ENCODE results near the gene ESRRA. TPM values are rescaled to one million over a fixed set of nuclear protein-coding genes. Genes with fewer than 3 reads are reported as not detected.

Gene ESRRA
- polyA plus RNA-seq, 1 donor (not counting 4 experiments of a cell fraction or from before 2014, with no cell fraction given), result 20.8 TPM

GRCh38 chr11:64290352-64291261 is 14.7 kb upstream of the ESRRA start:
- DNase-seq (ENCODE audit: low read depth, low spot score) (no peak), FAIRE-seq (peak; percentile 34)
- Histone ChIP-seq H3K4me1 (ENCODE audit: control insufficient read depth, extremely low read depth, insufficient read depth, low read length) (peaks cover 10% of the 10 kb centered on the region), H3K27me3 (ENCODE audit: control insufficient read depth, extremely low read depth, insufficient read depth, low read length) (peaks cover 34% of the 10 kb centered on the region), H3K9me3 (ENCODE audit: control insufficient read depth, low read depth, low read length) (no peaks in the 10 kb centered on the region), H3K4me2 (ENCODE audit: control insufficient read depth, extremely low read depth, insufficient read depth, low read depth, low read length) (no peak overlapping the region), H2AFZ (ENCODE audit: control insufficient read depth, low read length) (no peak overlapping the region), H3K9me1 (ENCODE audit: control insufficient read depth, extremely low read depth, insufficient read depth, low read length) (no peaks in the 10 kb centered on the region), H3K9ac (ENCODE audit: control insufficient read depth, extremely low read depth, insufficient read depth, low read length) (no peak overlapping the region), H3K27ac (ENCODE audit: control insufficient read depth, insufficient read depth, low read length) (no peak overlapping the region), H4K20me1 (ENCODE audit: control insufficient read depth, extremely low read depth, insufficient read depth, low read length) (no peaks in the 10 kb centered on the region), H3K4me3 (ENCODE audit: control insufficient read depth in 2 of 3, extremely low read depth in 1 of 3, insufficient read depth in 2 of 3, low read depth in 1 of 3, low read length in 3 of 3) (no peak overlapping the region), H3K79me2 (ENCODE audit: control insufficient read depth, insufficient read depth, low read length) (no peaks in the 10 kb centered on the region), H3K36me3 (ENCODE audit: control insufficient read depth in 2 of 2, extremely low read depth in 1 of 2, insufficient read depth in 2 of 2, low read length in 2 of 2) (peaks cover 0 to 4% of the 10 kb centered on the region in 2 experiments)
- TF ChIP-seq EZH2 (IDR thresholded peaks at IDR 0.05; ENCODE audit: low read length), result peak; percentile 32
- TF ChIP-seq, protein P1, sequence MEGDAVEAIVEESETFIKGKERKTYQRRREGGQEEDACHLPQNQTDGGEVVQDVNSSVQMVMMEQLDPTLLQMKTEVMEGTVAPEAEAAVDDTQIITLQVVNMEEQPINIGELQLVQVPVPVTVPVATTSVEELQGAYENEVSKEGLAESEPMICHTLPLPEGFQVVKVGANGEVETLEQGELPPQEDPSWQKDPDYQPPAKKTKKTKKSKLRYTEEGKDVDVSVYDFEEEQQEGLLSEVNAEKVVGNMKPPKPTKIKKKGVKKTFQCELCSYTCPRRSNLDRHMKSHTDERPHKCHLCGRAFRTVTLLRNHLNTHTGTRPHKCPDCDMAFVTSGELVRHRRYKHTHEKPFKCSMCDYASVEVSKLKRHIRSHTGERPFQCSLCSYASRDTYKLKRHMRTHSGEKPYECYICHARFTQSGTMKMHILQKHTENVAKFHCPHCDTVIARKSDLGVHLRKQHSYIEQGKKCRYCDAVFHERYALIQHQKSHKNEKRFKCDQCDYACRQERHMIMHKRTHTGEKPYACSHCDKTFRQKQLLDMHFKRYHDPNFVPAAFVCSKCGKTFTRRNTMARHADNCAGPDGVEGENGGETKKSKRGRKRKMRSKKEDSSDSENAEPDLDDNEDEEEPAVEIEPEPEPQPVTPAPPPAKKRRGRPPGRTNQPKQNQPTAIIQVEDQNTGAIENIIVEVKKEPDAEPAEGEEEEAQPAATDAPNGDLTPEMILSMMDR (optimal IDR thresholded peaks at IDR 0.05 in 1 of 3, IDR thresholded peaks at IDR 0.05 in 1 of 3, conservative IDR thresholded peaks at IDR 0.05 in 1 of 3; ENCODE audit: extremely low read depth in 1 of 3, insufficient read depth in 2 of 3, low read length in 3 of 3), result no peak
- dilution Hi-C loops (cut with MboI; ENCODE audit: extremely low pct_ligation_motif_present, low sequenced_read_pairs), result no loop called here

GRCh38 chr11:64291262-64291751 is 14.0 kb upstream of the ESRRA start, which contains the start of gene KCNK4:
KCNK4 (plus strand) TSS chr11:64291302; CDS start chr11:64293019, 1,717 bp downstream.
- Histone ChIP-seq H3K27ac (ENCODE audit: control insufficient read depth, insufficient read depth, low read length) (no peak within 1 kb of the TSS), H3K9ac (ENCODE audit: control insufficient read depth, extremely low read depth, insufficient read depth, low read length) (no peak within 1 kb of the TSS), H3K4me3 (ENCODE audit: control insufficient read depth in 2 of 3, extremely low read depth in 1 of 3, insufficient read depth in 2 of 3, low read depth in 1 of 3, low read length in 3 of 3) (peak within 1 kb of the TSS; percentile 8 to 34 (median 25)), H3K36me3 (ENCODE audit: control insufficient read depth in 2 of 2, extremely low read depth in 1 of 2, insufficient read depth in 2 of 2, low read length in 2 of 2) (peaks cover 0 to 4% of the 10 kb centered on the region in 2 experiments), H3K4me2 (ENCODE audit: control insufficient read depth, extremely low read depth, insufficient read depth, low read depth, low read length) (peak within 1 kb of the TSS; percentile 48), H3K9me1 (ENCODE audit: control insufficient read depth, extremely low read depth, insufficient read depth, low read length) (no peaks in the 10 kb centered on the region), H3K79me2 (ENCODE audit: control insufficient read depth, insufficient read depth, low read length) (no peaks in the 10 kb centered on the region), H3K4me1 (ENCODE audit: control insufficient read depth, extremely low read depth, insufficient read depth, low read length) (peaks cover 6% of the 10 kb centered on the region), H4K20me1 (ENCODE audit: control insufficient read depth, extremely low read depth, insufficient read depth, low read length) (no peaks in the 10 kb centered on the region), H2AFZ (ENCODE audit: control insufficient read depth, low read length) (no peak within 1 kb of the TSS), H3K27me3 (ENCODE audit: control insufficient read depth, extremely low read depth, insufficient read depth, low read length) (peaks cover 34% of the 10 kb centered on the region), H3K9me3 (ENCODE audit: control insufficient read depth, low read depth, low read length) (no peaks in the 10 kb centered on the region)
- DNase-seq (ENCODE audit: low read depth, low spot score), result no peak
- TF ChIP-seq, protein P1 (optimal IDR thresholded peaks at IDR 0.05 in 1 of 3, IDR thresholded peaks at IDR 0.05 in 1 of 3, conservative IDR thresholded peaks at IDR 0.05 in 1 of 3; ENCODE audit: extremely low read depth in 1 of 3, insufficient read depth in 2 of 3, low read length in 3 of 3), result no peak
- peak; percentile 58 for TF ChIP-seq EZH2 (IDR thresholded peaks at IDR 0.05; ENCODE audit: low read length)
- FAIRE-seq, result no peak
- dilution Hi-C loops (cut with MboI; ENCODE audit: extremely low pct_ligation_motif_present, low sequenced_read_pairs), result no loop called here
